HCT116 (cell line): Measurements from ENCODE around the gene NSUN4.

Source experiments
- ZFX ChIP-seq: fragments of 450-650 bp; IDR thresholded peaks from 2 replicates; pipeline ENCODE4 v1.6.1; 2017
- TF ChIP-seq, protein P1 (sequence below), 3 experiments: fragments of 200-600 bp in 1 of 3; sonication (generic) in 1 of 3; IDR thresholded peaks in 2 of 3; conservative IDR thresholded peaks in 1 of 3; 2 replicates each; pipeline ENCODE4 v1.5.1; 2012 to 2017; ENCODE audit warnings: low read depth in 2 of 3, low read length in 2 of 3, antibody characterized with exemption in 1 of 3, borderline replicate concordance in 1 of 3, control low read depth in 1 of 3, mild to moderate bottlenecking in 1 of 3, mixed read lengths in 1 of 3, mixed run types in 1 of 3, moderate library complexity in 1 of 3; ENCODE audit not compliant: insufficient read depth in 1 of 3
- TF ChIP-seq, protein P2 (sequence below): IDR thresholded peaks from 2 replicates; pipeline ENCODE4 v1.6.1; 2012; ENCODE audit warnings: low read depth

DNA sequence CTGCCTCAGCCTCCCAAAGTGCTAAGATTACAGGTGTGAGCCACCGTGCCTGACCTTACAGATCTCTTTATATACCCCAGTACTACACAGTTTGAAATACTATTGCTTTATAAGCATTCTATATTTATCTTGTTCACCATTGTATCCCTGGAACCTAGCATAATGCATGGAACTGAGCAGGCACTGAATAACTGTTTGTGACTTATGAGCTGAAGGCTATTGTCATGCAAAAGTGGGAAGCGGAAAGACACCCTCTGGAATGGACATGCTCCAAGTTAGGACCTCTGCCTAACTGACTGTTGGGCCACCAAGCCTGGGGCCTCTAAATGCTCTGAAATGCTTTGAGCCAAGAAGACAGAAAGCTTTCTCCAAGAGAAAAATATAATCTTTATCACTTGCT, 45.3 kb upstream of the NSUN4 start:
- TF ChIP-seq, protein P1, sequence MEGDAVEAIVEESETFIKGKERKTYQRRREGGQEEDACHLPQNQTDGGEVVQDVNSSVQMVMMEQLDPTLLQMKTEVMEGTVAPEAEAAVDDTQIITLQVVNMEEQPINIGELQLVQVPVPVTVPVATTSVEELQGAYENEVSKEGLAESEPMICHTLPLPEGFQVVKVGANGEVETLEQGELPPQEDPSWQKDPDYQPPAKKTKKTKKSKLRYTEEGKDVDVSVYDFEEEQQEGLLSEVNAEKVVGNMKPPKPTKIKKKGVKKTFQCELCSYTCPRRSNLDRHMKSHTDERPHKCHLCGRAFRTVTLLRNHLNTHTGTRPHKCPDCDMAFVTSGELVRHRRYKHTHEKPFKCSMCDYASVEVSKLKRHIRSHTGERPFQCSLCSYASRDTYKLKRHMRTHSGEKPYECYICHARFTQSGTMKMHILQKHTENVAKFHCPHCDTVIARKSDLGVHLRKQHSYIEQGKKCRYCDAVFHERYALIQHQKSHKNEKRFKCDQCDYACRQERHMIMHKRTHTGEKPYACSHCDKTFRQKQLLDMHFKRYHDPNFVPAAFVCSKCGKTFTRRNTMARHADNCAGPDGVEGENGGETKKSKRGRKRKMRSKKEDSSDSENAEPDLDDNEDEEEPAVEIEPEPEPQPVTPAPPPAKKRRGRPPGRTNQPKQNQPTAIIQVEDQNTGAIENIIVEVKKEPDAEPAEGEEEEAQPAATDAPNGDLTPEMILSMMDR (IDR thresholded peaks at IDR 0.05 in 2 of 3, conservative IDR thresholded peaks at IDR 0.05 in 1 of 3; ENCODE audit: borderline replicate concordance in 1 of 3, insufficient read depth in 1 of 3, low read depth in 2 of 3, low read length in 2 of 3), result no peak
- no peak for TF ChIP-seq ZFX
- TF ChIP-seq, protein P2, sequence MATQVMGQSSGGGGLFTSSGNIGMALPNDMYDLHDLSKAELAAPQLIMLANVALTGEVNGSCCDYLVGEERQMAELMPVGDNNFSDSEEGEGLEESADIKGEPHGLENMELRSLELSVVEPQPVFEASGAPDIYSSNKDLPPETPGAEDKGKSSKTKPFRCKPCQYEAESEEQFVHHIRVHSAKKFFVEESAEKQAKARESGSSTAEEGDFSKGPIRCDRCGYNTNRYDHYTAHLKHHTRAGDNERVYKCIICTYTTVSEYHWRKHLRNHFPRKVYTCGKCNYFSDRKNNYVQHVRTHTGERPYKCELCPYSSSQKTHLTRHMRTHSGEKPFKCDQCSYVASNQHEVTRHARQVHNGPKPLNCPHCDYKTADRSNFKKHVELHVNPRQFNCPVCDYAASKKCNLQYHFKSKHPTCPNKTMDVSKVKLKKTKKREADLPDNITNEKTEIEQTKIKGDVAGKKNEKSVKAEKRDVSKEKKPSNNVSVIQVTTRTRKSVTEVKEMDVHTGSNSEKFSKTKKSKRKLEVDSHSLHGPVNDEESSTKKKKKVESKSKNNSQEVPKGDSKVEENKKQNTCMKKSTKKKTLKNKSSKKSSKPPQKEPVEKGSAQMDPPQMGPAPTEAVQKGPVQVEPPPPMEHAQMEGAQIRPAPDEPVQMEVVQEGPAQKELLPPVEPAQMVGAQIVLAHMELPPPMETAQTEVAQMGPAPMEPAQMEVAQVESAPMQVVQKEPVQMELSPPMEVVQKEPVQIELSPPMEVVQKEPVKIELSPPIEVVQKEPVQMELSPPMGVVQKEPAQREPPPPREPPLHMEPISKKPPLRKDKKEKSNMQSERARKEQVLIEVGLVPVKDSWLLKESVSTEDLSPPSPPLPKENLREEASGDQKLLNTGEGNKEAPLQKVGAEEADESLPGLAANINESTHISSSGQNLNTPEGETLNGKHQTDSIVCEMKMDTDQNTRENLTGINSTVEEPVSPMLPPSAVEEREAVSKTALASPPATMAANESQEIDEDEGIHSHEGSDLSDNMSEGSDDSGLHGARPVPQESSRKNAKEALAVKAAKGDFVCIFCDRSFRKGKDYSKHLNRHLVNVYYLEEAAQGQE, result no peak
